GM12801 (cell line): ENCODE results near the gene CHSY3.

Source experiments
- TF ChIP-seq, protein P1 (sequence below): IDR thresholded peaks from one replicate; pipeline ENCODE4 v1.5.1; 2011; ENCODE audit warnings: control low read depth; ENCODE audit not compliant: insufficient read length; ENCODE audit errors: extremely low read depth

Gene CHSY3

DNA sequence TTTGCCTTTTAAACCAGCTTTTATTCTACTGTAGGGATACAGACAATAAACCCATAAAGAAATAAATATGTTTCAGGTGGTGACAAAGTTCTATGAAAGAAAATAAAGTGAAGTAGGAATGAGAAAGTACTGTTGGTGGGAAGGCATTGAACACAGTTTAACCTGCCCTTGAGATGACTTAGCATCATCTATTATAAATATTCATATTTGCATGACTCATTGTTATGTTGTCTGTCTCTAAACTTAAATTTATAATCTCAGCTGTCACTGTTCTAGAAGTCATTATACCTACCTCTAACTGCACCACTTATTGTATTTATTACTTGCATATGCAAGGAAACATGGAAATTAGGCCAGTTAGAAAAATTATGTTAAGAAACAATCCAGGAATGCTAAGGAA is 202.2 kb downstream of the CHSY3 start:
- TF ChIP-seq, protein P1, sequence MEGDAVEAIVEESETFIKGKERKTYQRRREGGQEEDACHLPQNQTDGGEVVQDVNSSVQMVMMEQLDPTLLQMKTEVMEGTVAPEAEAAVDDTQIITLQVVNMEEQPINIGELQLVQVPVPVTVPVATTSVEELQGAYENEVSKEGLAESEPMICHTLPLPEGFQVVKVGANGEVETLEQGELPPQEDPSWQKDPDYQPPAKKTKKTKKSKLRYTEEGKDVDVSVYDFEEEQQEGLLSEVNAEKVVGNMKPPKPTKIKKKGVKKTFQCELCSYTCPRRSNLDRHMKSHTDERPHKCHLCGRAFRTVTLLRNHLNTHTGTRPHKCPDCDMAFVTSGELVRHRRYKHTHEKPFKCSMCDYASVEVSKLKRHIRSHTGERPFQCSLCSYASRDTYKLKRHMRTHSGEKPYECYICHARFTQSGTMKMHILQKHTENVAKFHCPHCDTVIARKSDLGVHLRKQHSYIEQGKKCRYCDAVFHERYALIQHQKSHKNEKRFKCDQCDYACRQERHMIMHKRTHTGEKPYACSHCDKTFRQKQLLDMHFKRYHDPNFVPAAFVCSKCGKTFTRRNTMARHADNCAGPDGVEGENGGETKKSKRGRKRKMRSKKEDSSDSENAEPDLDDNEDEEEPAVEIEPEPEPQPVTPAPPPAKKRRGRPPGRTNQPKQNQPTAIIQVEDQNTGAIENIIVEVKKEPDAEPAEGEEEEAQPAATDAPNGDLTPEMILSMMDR: no peak

DNA sequence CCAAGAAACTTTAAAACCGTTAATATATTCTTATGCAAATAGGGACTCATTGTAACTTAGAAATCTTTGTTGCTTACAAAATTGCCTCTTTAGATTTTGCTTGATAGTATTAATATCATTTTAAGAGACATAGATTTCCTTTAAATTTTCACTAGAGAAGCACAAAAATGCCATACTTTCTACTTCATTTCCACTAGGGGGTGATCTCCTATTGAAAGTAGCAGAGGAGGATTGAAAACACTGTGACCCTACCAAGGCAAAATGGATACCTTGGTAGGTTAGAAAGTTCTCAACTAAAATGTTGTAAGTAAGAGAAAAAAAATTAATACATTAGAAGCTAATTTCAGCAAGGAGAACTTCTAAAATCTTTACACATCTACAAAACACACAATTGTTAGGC is 204.9 kb downstream of the CHSY3 start:
- TF ChIP-seq, protein P1: no peak

DNA sequence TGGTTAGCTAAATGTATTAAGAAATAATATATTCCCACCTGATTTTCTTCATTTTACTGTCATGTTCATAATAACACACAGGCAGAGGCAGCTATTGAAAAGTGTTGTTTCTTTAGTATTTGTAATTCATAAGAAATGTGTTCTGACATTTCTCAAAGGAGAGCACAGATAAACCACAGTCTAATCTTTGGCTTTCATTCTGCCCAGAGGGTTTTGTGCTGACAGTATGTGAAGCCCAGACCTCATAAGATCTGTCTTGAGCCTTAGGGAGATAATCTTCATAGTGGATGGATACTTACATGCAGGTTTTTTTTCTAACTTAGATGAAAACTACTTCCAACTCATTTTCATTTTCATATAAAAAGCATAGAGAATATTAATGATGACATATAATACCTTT is 206.1 kb downstream of the CHSY3 start:
- TF ChIP-seq, protein P1: no peak

DNA sequence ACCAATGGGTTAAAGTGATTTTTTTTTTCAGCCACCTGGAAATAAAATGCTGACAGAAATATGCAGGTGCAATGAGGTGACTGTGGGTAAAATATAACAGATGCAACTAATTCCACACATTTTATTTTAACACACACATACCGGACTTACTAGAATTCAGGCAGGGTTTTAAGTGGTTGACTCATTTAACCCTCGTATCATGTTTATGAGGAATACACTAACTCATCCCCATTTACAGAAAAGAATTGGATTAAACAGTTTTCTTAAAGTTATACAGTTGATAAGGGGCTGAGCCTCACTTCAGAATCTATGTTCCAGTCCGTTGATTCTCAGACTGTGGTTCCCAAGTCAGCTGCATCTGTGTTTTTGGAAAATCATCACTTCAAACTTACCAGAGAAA is 207.5 kb downstream of the CHSY3 start:
- TF ChIP-seq, protein P1: no peak

DNA sequence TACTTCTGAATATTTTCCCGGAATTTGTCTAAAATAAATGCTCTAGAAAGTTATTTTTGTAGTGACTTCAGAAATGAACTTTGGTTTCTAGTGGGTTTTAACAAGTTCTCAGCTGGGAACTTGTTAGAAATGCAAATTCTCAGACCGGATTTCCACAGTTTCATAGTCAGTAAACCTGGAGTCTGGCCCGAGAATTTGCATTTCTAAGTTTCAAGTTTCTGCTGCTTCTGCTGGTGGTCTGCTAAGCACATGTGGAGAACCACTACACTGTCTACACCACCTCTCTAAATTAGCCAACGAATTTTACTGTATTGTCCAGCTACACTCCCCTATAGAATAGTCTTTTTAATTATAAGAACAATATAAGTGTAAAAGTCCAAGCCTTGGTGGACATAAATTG is 208.0 kb downstream of the CHSY3 start:
- TF ChIP-seq, protein P1: no peak

DNA sequence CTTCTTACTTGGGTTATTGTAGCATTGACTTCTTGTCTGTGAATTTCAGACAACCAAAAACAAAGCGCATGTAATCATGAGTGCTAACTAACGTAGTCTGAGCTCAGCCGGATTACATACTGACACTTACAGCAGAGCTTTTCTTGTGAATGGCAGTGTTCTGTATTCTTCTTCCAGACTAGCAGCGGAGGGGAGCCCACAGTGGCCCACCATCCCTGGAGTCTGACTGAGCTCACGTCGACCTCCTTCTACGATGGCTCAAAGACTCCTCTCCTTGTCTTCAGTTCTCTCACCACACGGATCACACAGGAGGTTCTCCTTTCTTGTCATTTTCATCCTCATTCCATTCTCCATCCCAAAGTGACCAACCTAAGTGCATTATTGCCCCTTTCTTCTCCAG is 211.4 kb downstream of the CHSY3 start:
- TF ChIP-seq, protein P1: no peak

DNA sequence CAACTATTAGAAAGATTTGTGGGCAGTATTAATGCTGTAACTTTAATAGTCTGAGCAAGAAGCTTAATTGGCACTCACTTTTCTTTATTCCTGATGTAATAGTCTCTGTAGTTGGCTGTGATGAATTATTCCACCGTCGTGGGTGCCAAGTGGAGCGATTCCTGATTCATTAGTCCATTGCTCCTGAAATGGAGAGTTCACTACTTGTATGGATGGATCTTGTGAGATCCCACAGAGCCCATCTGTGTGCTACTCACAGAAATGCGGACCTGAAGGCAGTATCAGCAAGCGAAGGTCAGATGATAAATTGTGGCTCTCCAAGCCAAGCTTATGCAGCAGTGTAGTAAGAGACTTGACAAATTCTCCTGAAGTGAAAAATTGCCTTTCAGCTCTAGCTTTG is 212.2 kb downstream of the CHSY3 start:
- TF ChIP-seq, protein P1: no peak

DNA sequence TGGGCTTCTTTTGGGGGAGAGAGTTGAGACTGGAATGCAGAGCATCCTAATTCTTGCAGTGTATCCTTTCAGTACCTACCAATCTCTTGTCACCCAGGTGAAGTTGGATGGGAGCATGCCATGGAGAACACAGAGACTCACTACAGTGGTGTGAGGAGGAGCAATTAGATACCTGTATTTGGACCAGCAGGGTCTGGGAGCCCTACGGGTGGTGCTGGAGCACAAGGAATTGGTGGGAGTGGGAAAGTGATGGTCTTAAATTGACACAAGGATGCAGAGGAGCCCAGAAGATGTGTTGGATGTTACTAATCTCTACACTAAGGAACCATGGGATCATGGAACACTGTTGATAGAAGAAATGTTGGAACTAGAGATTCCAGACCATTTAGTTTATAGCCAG is 212.7 kb downstream of the CHSY3 start:
- TF ChIP-seq, protein P1: no peak
